Liver (tissue), 9 donors: ENCODE data around the gene RHO. TPM values are rescaled to one million over a fixed set of nuclear protein-coding genes. Genes with fewer than 3 reads are reported as not detected.

Experiments
- DNase-seq: peaks from one replicate; pipeline ENCODE4 v3.0.0-alpha.2; 2017; ENCODE audit warnings: low spot score
- H3K27ac ChIP-seq, 2 donors: one replicate each; pipeline ENCODE4 v1.7.0; 2013; ENCODE audit warnings: inconsistent platforms in 2 of 2, low read length in 2 of 2, control low read depth in 1 of 2, low read depth in 1 of 2, mild to moderate bottlenecking in 1 of 2
- H3K27me3 ChIP-seq, 4 donors: one replicate each; pipeline versions ENCODE4 v1.6.1 to v1.7.0; 2013; ENCODE audit warnings: low read length in 3 of 4, inconsistent platforms in 1 of 4, mild to moderate bottlenecking in 1 of 4, moderate library complexity in 1 of 4; ENCODE audit not compliant: control insufficient read depth in 4 of 4, insufficient read depth in 4 of 4
- H3K36me3 ChIP-seq, 4 donors: one replicate each; pipeline versions ENCODE4 v1.6.1 to v1.7.0; 2013; ENCODE audit warnings: low read length in 3 of 4, mild to moderate bottlenecking in 3 of 4, low read depth in 1 of 4, moderate library complexity in 1 of 4; ENCODE audit not compliant: control insufficient read depth in 4 of 4, insufficient read depth in 3 of 4
- H3K4me1 ChIP-seq, 4 donors: one replicate each; pipeline versions ENCODE4 v1.6.1 to v1.7.0; 2013; ENCODE audit warnings: low read length in 3 of 4, mild to moderate bottlenecking in 3 of 4, moderate library complexity in 1 of 4; ENCODE audit not compliant: control insufficient read depth in 4 of 4, insufficient read depth in 4 of 4
- H3K4me3 ChIP-seq, 3 donors: one replicate each; pipeline versions ENCODE4 v1.6.1 to v1.7.0; 2013; ENCODE audit warnings: low read length in 3 of 3, control low read depth in 1 of 3, low read depth in 1 of 3, mild to moderate bottlenecking in 1 of 3
- H3K9ac ChIP-seq, 2 donors: one replicate each; pipeline ENCODE4 v1.7.0; 2013; ENCODE audit warnings: low read length in 2 of 2, mild to moderate bottlenecking in 2 of 2, moderate library complexity in 2 of 2, control low read depth in 1 of 2, low read depth in 1 of 2
- H3K9me3 ChIP-seq, 4 donors: one replicate each; pipeline versions ENCODE4 v1.6.1 to v1.7.0; 2013; ENCODE audit warnings: low read length in 3 of 4; ENCODE audit not compliant: control insufficient read depth in 4 of 4
- ATF3 ChIP-seq: IDR thresholded peaks from 2 replicates; pipeline ENCODE4 v1.6.1; 2016; ENCODE audit warnings: antibody characterized with exemption
- EGR1 ChIP-seq, 2 donors: IDR thresholded peaks; 2 replicates each; pipeline ENCODE4 v1.6.1; 2016 to 2018; ENCODE audit warnings: antibody characterized with exemption in 2 of 2, low read depth in 2 of 2
- FOXA1 ChIP-seq: IDR thresholded peaks from 2 replicates; pipeline ENCODE4 v1.6.1; 2016; ENCODE audit warnings: antibody characterized with exemption
- FOXA2 ChIP-seq: IDR thresholded peaks from 2 replicates; pipeline ENCODE4 v1.6.1; 2016; ENCODE audit warnings: antibody characterized with exemption
- GABPA ChIP-seq, 2 donors: IDR thresholded peaks in 1 of 2; conservative IDR thresholded peaks in 1 of 2; 2 replicates each; pipeline ENCODE4 v1.6.1; 2016; ENCODE audit warnings: antibody characterized with exemption in 2 of 2, mild to moderate bottlenecking in 1 of 2, moderate library complexity in 1 of 2
- HNF4A ChIP-seq, 2 donors: conservative IDR thresholded peaks; 2 replicates each; pipeline ENCODE4 v1.6.1; 2016; ENCODE audit warnings: antibody characterized with exemption in 2 of 2, mild to moderate bottlenecking in 2 of 2
- JUND ChIP-seq, 2 donors: IDR thresholded peaks; 2 replicates each; pipeline ENCODE4 v1.6.1; 2016; ENCODE audit warnings: antibody characterized with exemption in 2 of 2
- REST ChIP-seq: IDR thresholded peaks from 2 replicates; pipeline ENCODE4 v1.6.1; 2016; ENCODE audit warnings: antibody characterized with exemption, mild to moderate bottlenecking
- RXRA ChIP-seq, 2 donors: IDR thresholded peaks; 2 replicates each; pipeline ENCODE4 v1.6.1; 2017 to 2018; ENCODE audit warnings: antibody characterized with exemption in 2 of 2, mild to moderate bottlenecking in 1 of 2
- SP1 ChIP-seq: IDR thresholded peaks from 2 replicates; pipeline ENCODE4 v1.6.1; 2018; ENCODE audit warnings: antibody characterized with exemption, mild to moderate bottlenecking
- TAF1 ChIP-seq: conservative IDR thresholded peaks from 2 replicates; pipeline ENCODE4 v1.6.1; 2016; ENCODE audit warnings: antibody characterized with exemption, mild to moderate bottlenecking
- YY1 ChIP-seq: IDR thresholded peaks from 2 replicates; pipeline ENCODE4 v1.6.1; 2016; ENCODE audit warnings: antibody characterized with exemption, mild to moderate bottlenecking
- ZBTB33 ChIP-seq: IDR thresholded peaks from 2 replicates; pipeline ENCODE4 v1.6.1; 2016; ENCODE audit warnings: antibody characterized with exemption
- WGBS: extraction: QIAGEN DNeasy Blood & Tissue Kit; methylation state at CpG from one replicate; pipeline ENCODE4 v1.1.7; 2013; 5-methylcytosine and 5-hydroxymethylcytosine counted together
- polyA plus RNA-seq, 2 donors: library from polyadenylated mRNA; stranded (reverse) in 1 of 2; unstranded in 1 of 2; fragments of 200-250 nt in 1 of 2; fragments of >200 nt in 1 of 2; fragmentation: Nextera tagmentation in 1 of 2; extraction: Ambion mirVana in 1 of 2; gene quantifications; one replicate each; pipeline versions ENCODE4 v1.2.1 to v1.2.3, GENCODE V29; 2013 to 2015
- total RNA-seq, 2 donors: library from RNA; depleted of rRNA; stranded (reverse); fragments of >200 nt; gene quantifications; one replicate each; pipeline ENCODE4 v1.2.3, GENCODE V29; 2014
- TF ChIP-seq, protein P1 (sequence below): IDR thresholded peaks from 2 replicates; pipeline ENCODE4 v1.6.1; 2016; ENCODE audit warnings: antibody characterized with exemption
- TF ChIP-seq, protein P2 (sequence below): fragments of 150-350 bp; IDR thresholded peaks from 2 replicates; pipeline ENCODE4 v1.5.1; 2017; ENCODE audit warnings: improper control_type of control experiment, low read depth, low read length; ENCODE audit not compliant: missing input control
- donor health status: healthy.
- donor health status: healthy.
- donor health status: healthy.
- donor health status: healthy.
- donor health status: healthy.

Gene RHO
- total and polyA plus RNA-seq, 4 donors: not detected

- no peaks in the 10 kb centered on the region for H3K9me3 ChIP-seq
- no peaks in the 10 kb centered on the region for H3K27me3 ChIP-seq
- no peaks in the 10 kb centered on the region for H3K4me1 ChIP-seq
- H3K27ac ChIP-seq: no peak overlapping the region
- TF ChIP-seq EGR1 (IDR thresholded peaks at IDR 0.05; ENCODE audit: low read depth in 2 of 2) (no peak), YY1 (no peak), FOXA1 (no peak), GABPA (IDR thresholded peaks at IDR 0.05 in 1 of 2, conservative IDR thresholded peaks at IDR 0.05 in 1 of 2) (no peak), FOXA2 (no peak), TAF1 (no peak), ZBTB33 (no peak), SP1 (no peak), HNF4A (conservative IDR thresholded peaks at IDR 0.05) (no peak), REST (no peak), JUND (IDR thresholded peaks at IDR 0.05) (no peak), ATF3 (no peak), RXRA (IDR thresholded peaks at IDR 0.05) (no peak)
- TF ChIP-seq, protein P1, sequence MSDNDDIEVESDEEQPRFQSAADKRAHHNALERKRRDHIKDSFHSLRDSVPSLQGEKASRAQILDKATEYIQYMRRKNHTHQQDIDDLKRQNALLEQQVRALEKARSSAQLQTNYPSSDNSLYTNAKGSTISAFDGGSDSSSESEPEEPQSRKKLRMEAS: no peak
- TF ChIP-seq, protein P2, sequence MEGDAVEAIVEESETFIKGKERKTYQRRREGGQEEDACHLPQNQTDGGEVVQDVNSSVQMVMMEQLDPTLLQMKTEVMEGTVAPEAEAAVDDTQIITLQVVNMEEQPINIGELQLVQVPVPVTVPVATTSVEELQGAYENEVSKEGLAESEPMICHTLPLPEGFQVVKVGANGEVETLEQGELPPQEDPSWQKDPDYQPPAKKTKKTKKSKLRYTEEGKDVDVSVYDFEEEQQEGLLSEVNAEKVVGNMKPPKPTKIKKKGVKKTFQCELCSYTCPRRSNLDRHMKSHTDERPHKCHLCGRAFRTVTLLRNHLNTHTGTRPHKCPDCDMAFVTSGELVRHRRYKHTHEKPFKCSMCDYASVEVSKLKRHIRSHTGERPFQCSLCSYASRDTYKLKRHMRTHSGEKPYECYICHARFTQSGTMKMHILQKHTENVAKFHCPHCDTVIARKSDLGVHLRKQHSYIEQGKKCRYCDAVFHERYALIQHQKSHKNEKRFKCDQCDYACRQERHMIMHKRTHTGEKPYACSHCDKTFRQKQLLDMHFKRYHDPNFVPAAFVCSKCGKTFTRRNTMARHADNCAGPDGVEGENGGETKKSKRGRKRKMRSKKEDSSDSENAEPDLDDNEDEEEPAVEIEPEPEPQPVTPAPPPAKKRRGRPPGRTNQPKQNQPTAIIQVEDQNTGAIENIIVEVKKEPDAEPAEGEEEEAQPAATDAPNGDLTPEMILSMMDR: no peak
- no peak overlapping the region for H3K4me3 ChIP-seq
- H3K9ac ChIP-seq: no peak overlapping the region
- H3K36me3 ChIP-seq: no peaks in the 10 kb centered on the region
- 95% methylated on average over 11 of the region's 11 CpGs for WGBS
- no peak for DNase-seq
Observed at GRCh38 chr3:129531699-129532098, 3.3 kb downstream of the RHO start.

DNA sequence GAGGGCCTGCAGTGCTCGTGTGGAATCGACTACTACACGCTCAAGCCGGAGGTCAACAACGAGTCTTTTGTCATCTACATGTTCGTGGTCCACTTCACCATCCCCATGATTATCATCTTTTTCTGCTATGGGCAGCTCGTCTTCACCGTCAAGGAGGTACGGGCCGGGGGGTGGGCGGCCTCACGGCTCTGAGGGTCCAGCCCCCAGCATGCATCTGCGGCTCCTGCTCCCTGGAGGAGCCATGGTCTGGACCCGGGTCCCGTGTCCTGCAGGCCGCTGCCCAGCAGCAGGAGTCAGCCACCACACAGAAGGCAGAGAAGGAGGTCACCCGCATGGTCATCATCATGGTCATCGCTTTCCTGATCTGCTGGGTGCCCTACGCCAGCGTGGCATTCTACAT is 3.8 kb downstream of the RHO start:
- no peak for DNase-seq
- Histone ChIP-seq H3K9me3 (no peaks in the 10 kb centered on the region), H3K9ac (no peak overlapping the region), H3K27me3 (no peaks in the 10 kb centered on the region), H3K4me1 (no peaks in the 10 kb centered on the region), H3K27ac (no peak overlapping the region), H3K36me3 (no peaks in the 10 kb centered on the region), H3K4me3 (no peak overlapping the region)
- WGBS: 97% methylated on average over 20 of the region's 20 CpGs
- no peak for TF ChIP-seq YY1
- TF ChIP-seq TAF1: no peak
